H9 (cell line): ENCODE results near the gene KCNMB2. TPM values are rescaled to one million over a fixed set of nuclear protein-coding genes. Genes with fewer than 3 reads are reported as not detected.

Experiments
- DNase-seq: peaks from one replicate; pipeline ENCODE4 v3.0.0-alpha.2; 2017
- H2AFZ ChIP-seq: one replicate; pipeline ENCODE4 v1.6.1; 2013; ENCODE audit warnings: mild to moderate bottlenecking, low read length, control low read depth, moderate library complexity
- H2AK5ac ChIP-seq: 2 replicates; pipeline ENCODE4 v1.6.1; 2013; ENCODE audit warnings: low read length, control low read depth, mixed read lengths; ENCODE audit not compliant: insufficient read length
- H2BK120ac ChIP-seq: one replicate; pipeline ENCODE4 v1.6.1; 2013; ENCODE audit warnings: low read depth, mild to moderate bottlenecking, low read length, control low read depth, inconsistent platforms; ENCODE audit not compliant: poor library complexity, severe bottlenecking
- H2BK12ac ChIP-seq: 2 replicates; pipeline ENCODE4 v1.6.1; 2013; ENCODE audit warnings: low read length, control low read depth, mixed read lengths, low read depth; ENCODE audit not compliant: insufficient read length
- H2BK15ac ChIP-seq: 2 replicates; pipeline ENCODE4 v1.6.1; 2013; ENCODE audit warnings: low read depth, low read length, control low read depth
- H2BK20ac ChIP-seq: one replicate; pipeline ENCODE4 v1.6.1; 2013; ENCODE audit warnings: low read depth, mild to moderate bottlenecking, low read length, control low read depth, inconsistent platforms; ENCODE audit not compliant: poor library complexity, severe bottlenecking
- H2BK5ac ChIP-seq: 2 replicates; pipeline ENCODE4 v1.6.1; 2013; ENCODE audit warnings: low read length, control low read depth, mixed read lengths; ENCODE audit not compliant: insufficient read length
- H3K14ac ChIP-seq: 2 replicates; pipeline ENCODE4 v1.6.1; 2013; ENCODE audit warnings: low read length, control low read depth; ENCODE audit not compliant: insufficient read depth
- H3K18ac ChIP-seq: 2 replicates; pipeline ENCODE4 v1.6.1; 2013; ENCODE audit warnings: low read depth, mild to moderate bottlenecking, mixed read lengths, low read length, control low read depth; ENCODE audit not compliant: insufficient read length
- H3K23ac ChIP-seq: 2 replicates; pipeline ENCODE4 v1.6.1; 2013; ENCODE audit warnings: low read length, control low read depth, mixed read lengths, low read depth; ENCODE audit not compliant: insufficient read length
- H3K23me2 ChIP-seq: 2 replicates; pipeline ENCODE4 v1.6.1; 2013; ENCODE audit warnings: low read depth, mild to moderate bottlenecking, mixed read lengths, low read length, control low read depth; ENCODE audit not compliant: insufficient read length, poor library complexity, severe bottlenecking
- H3K27ac ChIP-seq: 2 replicates; pipeline ENCODE4 v1.5.1; 2013; ENCODE audit warnings: low read length, control low read depth, mixed read lengths, low read depth; ENCODE audit not compliant: insufficient read length
- H3K27me3 ChIP-seq: 2 replicates; pipeline ENCODE4 v1.6.1; 2013; ENCODE audit warnings: low read length, control low read depth, inconsistent platforms; ENCODE audit not compliant: insufficient read depth
- H3K4ac ChIP-seq: 2 replicates; pipeline ENCODE4 v1.6.1; 2013; ENCODE audit warnings: low read depth, mild to moderate bottlenecking, control low read depth, inconsistent platforms, low read length, moderate library complexity
- H3K4me1 ChIP-seq: 2 replicates; pipeline ENCODE4 v1.6.1; 2013; ENCODE audit warnings: low read length, control low read depth, inconsistent platforms; ENCODE audit not compliant: insufficient read depth
- H3K4me2 ChIP-seq: 2 replicates; pipeline ENCODE4 v1.6.1; 2013; ENCODE audit warnings: low read length, control low read depth, mixed read lengths; ENCODE audit not compliant: insufficient read length, insufficient read depth
- H3K56ac ChIP-seq: 2 replicates; pipeline ENCODE4 v1.6.1; 2013; ENCODE audit warnings: low read depth, mild to moderate bottlenecking, mixed read lengths, low read length, control low read depth; ENCODE audit not compliant: insufficient read length
- H3K79me1 ChIP-seq: 2 replicates; pipeline ENCODE4 v1.6.1; 2013; ENCODE audit warnings: low read depth, mild to moderate bottlenecking, moderate library complexity, low read length, control low read depth, inconsistent platforms; ENCODE audit not compliant: insufficient read depth, poor library complexity, severe bottlenecking
- H3K79me2 ChIP-seq: 2 replicates; pipeline ENCODE4 v1.6.1; 2013; ENCODE audit warnings: low read length, control low read depth, inconsistent platforms; ENCODE audit not compliant: insufficient read depth
- H3K9ac ChIP-seq: 2 replicates; pipeline ENCODE4 v1.6.1; 2013; ENCODE audit warnings: low read length, control low read depth, mixed read lengths; ENCODE audit not compliant: insufficient read length; ENCODE audit errors: extremely low read depth
- H3K9me3 ChIP-seq: one replicate; pipeline ENCODE4 v1.6.1; 2013; ENCODE audit warnings: low read depth, low read length, inconsistent platforms; ENCODE audit not compliant: control insufficient read depth
- H3T11ph ChIP-seq: one replicate; pipeline ENCODE4 v1.6.1; 2013; ENCODE audit warnings: mild to moderate bottlenecking, low read length, control low read depth, inconsistent platforms
- H4K20me1 ChIP-seq: one replicate; pipeline ENCODE4 v1.6.1; 2013; ENCODE audit not compliant: control insufficient read depth, insufficient read length, insufficient read depth
- H4K5ac ChIP-seq: 2 replicates; pipeline ENCODE4 v1.6.1; 2013; ENCODE audit warnings: low read depth, mild to moderate bottlenecking, mixed read lengths, low read length, control low read depth; ENCODE audit not compliant: insufficient read length
- H4K8ac ChIP-seq: replicated peaks from 2 replicates; pipeline ENCODE4 v1.6.1; 2013; ENCODE audit warnings: low read length, control low read depth, mixed read lengths, low read depth; ENCODE audit not compliant: insufficient read length
- H4K91ac ChIP-seq: 2 replicates; pipeline ENCODE4 v1.6.1; 2013; ENCODE audit warnings: low read depth, mild to moderate bottlenecking, moderate library complexity, mixed read lengths, low read length, control low read depth; ENCODE audit not compliant: insufficient read length
- H3K27ac Mint-ChIP-seq, 3 experiments: 2 replicates in 2 of 3; 3 replicates in 1 of 3; pipeline ENCODE4 v1.8.0; 2020 to 2021; ENCODE audit warnings: mixed read lengths in 3 of 3, mild to moderate bottlenecking in 1 of 3, moderate library complexity in 1 of 3
- H3K27me3 Mint-ChIP-seq: 2 replicates; pipeline ENCODE4 v1.8.0; 2021; ENCODE audit warnings: low read depth, mild to moderate bottlenecking, moderate library complexity, mixed read lengths
- H3K36me3 Mint-ChIP-seq, 3 experiments: 2 replicates in 2 of 3; 3 replicates in 1 of 3; pipeline ENCODE4 v1.8.0; 2020 to 2021; ENCODE audit warnings: low read depth in 3 of 3, mixed read lengths in 3 of 3; ENCODE audit not compliant: insufficient read depth in 1 of 3
- H3K4me1 Mint-ChIP-seq, 2 experiments: 2 replicates each; pipeline ENCODE4 v1.8.0; 2020; ENCODE audit warnings: mixed read lengths in 2 of 2
- H3K4me3 Mint-ChIP-seq, 2 experiments: 2 replicates in 1 of 2; 3 replicates in 1 of 2; pipeline ENCODE4 v1.8.0; 2020 to 2021; ENCODE audit warnings: mild to moderate bottlenecking in 2 of 2, mixed read lengths in 2 of 2, moderate library complexity in 1 of 2
- H3K9me3 Mint-ChIP-seq, 2 experiments: 2 replicates in 1 of 2; 3 replicates in 1 of 2; pipeline ENCODE4 v1.8.0; 2020; ENCODE audit warnings: mild to moderate bottlenecking in 2 of 2, mixed read lengths in 2 of 2, moderate library complexity in 1 of 2
- WGBS: extraction: QIAGEN DNeasy Blood & Tissue Kit; methylation state at CpG from one replicate; pipeline ENCODE4 v1.1.7; 2013; ENCODE audit warnings: missing lambda C conversion rate, low lambda C conversion rate, mixed read lengths; ENCODE audit not compliant: insufficient read length; ENCODE audit errors: extremely low coverage; 5-methylcytosine and 5-hydroxymethylcytosine counted together
- total RNA-seq: library from RNA; stranded (reverse); gene quantifications from 2 replicates; pipeline ENCODE4 v1.2.1, GENCODE V29; 2021
- TF ChIP-seq, protein P1 (sequence below): fragments of 200-600 bp; sonication (generic); conservative IDR thresholded peaks from 3 replicates; pipeline ENCODE4 v1.8.0; 2021; ENCODE audit warnings: antibody characterized with exemption, mild to moderate bottlenecking

KCNMB2 gene
- total RNA-seq, 1 experiment from 2014 or later: not detected

DNA sequence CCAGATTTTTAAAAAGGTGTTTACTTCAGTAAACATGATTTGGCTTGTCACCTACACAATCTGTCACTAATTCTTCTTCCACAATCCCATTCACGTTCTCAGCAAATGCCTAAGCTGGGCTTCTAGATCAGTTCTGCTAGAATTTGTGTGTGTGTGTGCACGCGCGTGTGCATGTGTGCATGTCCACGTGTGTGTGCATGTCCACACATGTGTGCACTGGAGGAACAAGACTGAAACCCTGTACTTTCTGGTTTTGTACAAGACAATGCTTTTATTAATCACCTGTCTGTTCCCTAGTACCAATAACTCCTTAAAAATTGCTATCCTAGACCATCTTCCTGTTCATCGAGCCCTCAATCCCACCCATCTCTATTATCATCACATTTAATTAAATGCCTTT is 229.2 kb downstream of the KCNMB2 start:
- Histone ChIP-seq H3K18ac (no peak overlapping the region), H4K20me1 (no peaks in the 10 kb centered on the region), H3K56ac (no peak overlapping the region), H3K27me3 (no peaks in the 10 kb centered on the region), H3K23me2 (no peaks in the 10 kb centered on the region), H3K27ac (no peak overlapping the region), H3K14ac (no peak overlapping the region), H3K79me1 (no peaks in the 10 kb centered on the region), H3K9me3 (no peaks in the 10 kb centered on the region), H2AFZ (no peak overlapping the region), H2BK5ac (no peak overlapping the region), H3K23ac (no peak overlapping the region), H2BK12ac (no peak overlapping the region), H3K79me2 (no peaks in the 10 kb centered on the region), H3K4ac (no peak overlapping the region), H2BK20ac (no peak overlapping the region), H2BK120ac (no peak overlapping the region), H2AK5ac (no peak overlapping the region), H3K4me2 (no peak overlapping the region), H2BK15ac (no peak overlapping the region), H4K5ac (no peak overlapping the region), H4K8ac (no peak overlapping the region), H3T11ph (no peak overlapping the region), H4K91ac (no peak overlapping the region), H3K9ac (no peak overlapping the region), H3K4me1 (no peaks in the 10 kb centered on the region)
- TF ChIP-seq, protein P1, sequence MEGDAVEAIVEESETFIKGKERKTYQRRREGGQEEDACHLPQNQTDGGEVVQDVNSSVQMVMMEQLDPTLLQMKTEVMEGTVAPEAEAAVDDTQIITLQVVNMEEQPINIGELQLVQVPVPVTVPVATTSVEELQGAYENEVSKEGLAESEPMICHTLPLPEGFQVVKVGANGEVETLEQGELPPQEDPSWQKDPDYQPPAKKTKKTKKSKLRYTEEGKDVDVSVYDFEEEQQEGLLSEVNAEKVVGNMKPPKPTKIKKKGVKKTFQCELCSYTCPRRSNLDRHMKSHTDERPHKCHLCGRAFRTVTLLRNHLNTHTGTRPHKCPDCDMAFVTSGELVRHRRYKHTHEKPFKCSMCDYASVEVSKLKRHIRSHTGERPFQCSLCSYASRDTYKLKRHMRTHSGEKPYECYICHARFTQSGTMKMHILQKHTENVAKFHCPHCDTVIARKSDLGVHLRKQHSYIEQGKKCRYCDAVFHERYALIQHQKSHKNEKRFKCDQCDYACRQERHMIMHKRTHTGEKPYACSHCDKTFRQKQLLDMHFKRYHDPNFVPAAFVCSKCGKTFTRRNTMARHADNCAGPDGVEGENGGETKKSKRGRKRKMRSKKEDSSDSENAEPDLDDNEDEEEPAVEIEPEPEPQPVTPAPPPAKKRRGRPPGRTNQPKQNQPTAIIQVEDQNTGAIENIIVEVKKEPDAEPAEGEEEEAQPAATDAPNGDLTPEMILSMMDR: no peak
- Mint-ChIP-seq H3K4me1 (peaks cover 9 to 11% of the 10 kb centered on the region in 2 experiments), H3K4me3 (no peak overlapping the region), H3K36me3 (no peaks in the 10 kb centered on the region), H3K27me3 (no peaks in the 10 kb centered on the region), H3K27ac (no peak overlapping the region), H3K9me3 (no peaks in the 10 kb centered on the region)
- DNase-seq: no peak
- WGBS: 100% methylated on average over 1 of the region's 6 CpGs
